A549 (cell line): ENCODE data around the gene PDGFA.

Experiments used
- BHLHE40 ChIP-seq: IDR thresholded peaks from 2 replicates; pipeline ENCODE4 v1.6.1; 2012; ENCODE audit warnings: low read depth, low read length, inconsistent platforms
- CTCF ChIP-seq: fragments of >200 bp; sonication (Bioruptor Twin); formaldehyde crosslinking; IDR thresholded peaks from 3 replicates; pipeline ENCODE4 v1.5.1; 2016
- PBX3 ChIP-seq: IDR thresholded peaks from 2 replicates; pipeline ENCODE4 v1.6.1; 2012

- TF ChIP-seq PBX3 (no peak), BHLHE40 (no peak), CTCF (no peak)
Observed at GRCh38 chr7:513521-514166, 6.0 kb downstream of the PDGFA start.
